Mucosa of rectum (tissue), 2 donors: ENCODE data around the gene SLC26A5.

Source experiments
- H3K27ac ChIP-seq, 2 donors: one replicate each; pipeline ENCODE4 v1.7.0; 2013; ENCODE audit warnings: inconsistent platforms in 2 of 2, low read depth in 2 of 2, low read length in 2 of 2
- H3K27me3 ChIP-seq, 2 donors: one replicate each; pipeline ENCODE4 v1.7.0; 2013; ENCODE audit warnings: low read length in 2 of 2; ENCODE audit not compliant: control insufficient read depth in 2 of 2, insufficient read depth in 2 of 2
- H3K36me3 ChIP-seq, 2 donors: one replicate each; pipeline ENCODE4 v1.7.0; 2013; ENCODE audit warnings: low read length in 2 of 2; ENCODE audit not compliant: control insufficient read depth in 2 of 2, insufficient read depth in 2 of 2
- H3K4me1 ChIP-seq, 2 donors: one replicate each; pipeline ENCODE4 v1.7.0; 2013; ENCODE audit warnings: low read length in 2 of 2, mild to moderate bottlenecking in 1 of 2; ENCODE audit not compliant: control insufficient read depth in 2 of 2, insufficient read depth in 2 of 2
- H3K4me3 ChIP-seq, 2 donors: one replicate each; pipeline ENCODE4 v1.7.0; 2013; ENCODE audit warnings: low read length in 2 of 2
- H3K9ac ChIP-seq, 2 donors: one replicate each; pipeline ENCODE4 v1.7.0; 2013; ENCODE audit warnings: low read length in 2 of 2, low read depth in 1 of 2, mild to moderate bottlenecking in 1 of 2
- H3K9me3 ChIP-seq, 2 donors: one replicate each; pipeline ENCODE4 v1.7.0; 2013; ENCODE audit warnings: low read length in 2 of 2; ENCODE audit not compliant: control insufficient read depth in 2 of 2
- donor health status: healthy.
- donor health status: Normal muscosa, but diverticular disease.

SLC26A5 gene

DNA sequence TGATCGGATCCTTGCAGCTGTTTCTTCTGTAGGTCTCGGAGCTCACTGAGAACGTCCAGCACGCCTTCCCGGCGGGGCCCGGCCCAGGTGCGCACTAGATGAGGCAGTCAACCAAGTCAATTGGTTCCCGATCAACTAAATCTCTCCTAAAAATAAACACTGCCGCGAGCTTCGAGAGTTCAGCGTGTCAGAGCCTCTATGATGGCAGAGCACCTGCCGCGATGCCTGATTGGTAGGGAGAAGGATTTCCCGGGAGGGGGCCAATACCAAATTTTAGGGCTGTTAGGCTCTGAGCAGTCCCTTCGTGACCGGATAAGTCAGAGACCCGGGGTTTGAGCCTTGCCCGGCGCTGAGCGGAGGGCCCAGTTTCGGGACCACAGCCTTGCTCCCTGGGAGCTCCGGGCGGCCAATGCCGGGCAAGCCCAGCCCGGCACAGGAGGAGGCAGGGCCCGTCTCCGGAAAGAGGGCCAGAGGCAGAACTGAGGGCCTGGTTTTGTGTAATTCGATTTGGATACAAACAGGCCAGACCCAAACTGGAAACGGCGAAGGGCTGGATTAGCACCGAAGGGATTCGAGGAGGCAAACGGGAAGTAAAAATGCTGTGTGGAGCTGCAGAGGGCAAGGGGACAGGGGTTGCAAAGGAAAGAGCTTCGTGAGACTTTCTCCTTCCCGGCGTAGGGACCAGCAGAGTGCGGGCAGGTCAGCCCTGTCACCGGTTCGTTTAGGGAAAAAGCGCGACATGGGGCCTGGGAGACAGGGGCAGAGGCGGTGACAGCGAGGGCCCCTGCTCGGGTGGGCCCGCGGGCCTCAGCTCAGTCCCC lies 569 bp downstream of the SLC26A5 start:
- Histone ChIP-seq H3K9me3 (no peaks in the 10 kb centered on the region), H3K4me1 (peaks cover 6 to 10% of the 10 kb centered on the region in 2 donors), H3K9ac (peak overlapping the region in 1 of 2 donors; percentile 23), H3K27ac (no peak overlapping the region), H3K27me3 (peaks cover 14 to 19% of the 10 kb centered on the region in 2 donors), H3K36me3 (no peaks in the 10 kb centered on the region), H3K4me3 (peak overlapping the region; percentile 67 to 73)

GRCh38 chr7:103439661-103440060 lies 6.3 kb downstream of the SLC26A5 start:
- Histone ChIP-seq H3K9ac (no peak overlapping the region), H3K4me1 (no peaks in the 10 kb centered on the region), H3K27ac (no peak overlapping the region), H3K9me3 (no peaks in the 10 kb centered on the region), H3K4me3 (no peak overlapping the region), H3K36me3 (no peaks in the 10 kb centered on the region), H3K27me3 (peaks cover 2 to 8% of the 10 kb centered on the region in 2 donors)

- Histone ChIP-seq H3K4me3 (no peak overlapping the region), H3K9me3 (no peaks in the 10 kb centered on the region)
Measured at GRCh38 chr7:103437623-103438022, 8.4 kb downstream of the SLC26A5 start.

GRCh38 chr7:103432712-103433111 lies 13.3 kb downstream of the SLC26A5 start:
- no peaks in the 10 kb centered on the region for H3K27me3 ChIP-seq
- no peaks in the 10 kb centered on the region for H3K4me1 ChIP-seq
- H3K9me3 ChIP-seq: no peaks in the 10 kb centered on the region
- no peak overlapping the region for H3K27ac ChIP-seq
- no peak overlapping the region for H3K4me3 ChIP-seq
- no peak overlapping the region for H3K9ac ChIP-seq
- no peaks in the 10 kb centered on the region for H3K36me3 ChIP-seq

More at GRCh38 chr7:103437623-103438022, 8.4 kb downstream of the SLC26A5 start:
- Histone ChIP-seq H3K4me1 (no peaks in the 10 kb centered on the region), H3K36me3 (no peaks in the 10 kb centered on the region), H3K27ac (no peak overlapping the region), H3K27me3 (no peaks in the 10 kb centered on the region), H3K9ac (no peak overlapping the region)

- Histone ChIP-seq H3K9me3 (no peaks in the 10 kb centered on the region), H3K27me3 (no peaks in the 10 kb centered on the region), H3K9ac (no peak overlapping the region), H3K4me3 (no peak overlapping the region), H3K36me3 (no peaks in the 10 kb centered on the region), H3K27ac (no peak overlapping the region), H3K4me1 (no peaks in the 10 kb centered on the region)
Measured at GRCh38 chr7:103425177-103425576, 20.8 kb downstream of the SLC26A5 start.

DNA sequence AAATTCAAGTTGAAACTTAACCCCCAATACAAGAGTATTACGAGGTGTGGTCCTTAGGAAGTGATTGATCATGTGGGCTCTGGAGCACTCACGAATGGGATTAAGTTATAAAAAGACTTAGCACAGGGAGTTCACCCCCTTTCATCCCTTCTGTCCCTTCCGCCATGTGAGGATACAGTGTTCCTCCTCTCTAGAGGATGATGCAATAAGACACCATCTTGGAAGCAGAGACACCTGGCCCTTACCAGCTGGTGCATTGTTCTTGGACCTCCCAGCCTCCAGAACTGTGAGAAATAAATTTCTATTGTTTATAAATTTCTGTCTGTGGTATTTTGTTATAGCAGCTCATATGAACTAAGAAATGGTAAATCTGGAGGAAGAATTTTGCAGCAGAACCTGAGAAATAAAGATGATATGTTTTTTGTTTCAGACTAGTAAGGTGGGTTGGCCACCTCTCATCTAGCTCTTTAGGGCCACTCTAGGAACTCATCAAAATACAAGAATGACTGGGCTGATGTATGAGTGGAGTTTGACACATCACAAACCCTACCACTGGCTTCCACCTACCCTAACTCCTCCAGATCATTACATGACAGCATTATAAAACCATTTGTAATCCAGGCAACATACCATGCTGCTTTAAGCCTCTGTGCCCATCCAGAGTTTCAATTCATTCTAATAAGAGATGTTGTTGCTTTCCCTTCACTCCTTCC lies 22.4 kb downstream of the SLC26A5 start:
- no peaks in the 10 kb centered on the region for H3K4me1 ChIP-seq
- no peak overlapping the region for H3K9ac ChIP-seq
- H3K36me3 ChIP-seq: no peaks in the 10 kb centered on the region
- no peak overlapping the region for H3K4me3 ChIP-seq
- no peak overlapping the region for H3K27ac ChIP-seq
- no peaks in the 10 kb centered on the region for H3K9me3 ChIP-seq
- H3K27me3 ChIP-seq: no peaks in the 10 kb centered on the region

DNA sequence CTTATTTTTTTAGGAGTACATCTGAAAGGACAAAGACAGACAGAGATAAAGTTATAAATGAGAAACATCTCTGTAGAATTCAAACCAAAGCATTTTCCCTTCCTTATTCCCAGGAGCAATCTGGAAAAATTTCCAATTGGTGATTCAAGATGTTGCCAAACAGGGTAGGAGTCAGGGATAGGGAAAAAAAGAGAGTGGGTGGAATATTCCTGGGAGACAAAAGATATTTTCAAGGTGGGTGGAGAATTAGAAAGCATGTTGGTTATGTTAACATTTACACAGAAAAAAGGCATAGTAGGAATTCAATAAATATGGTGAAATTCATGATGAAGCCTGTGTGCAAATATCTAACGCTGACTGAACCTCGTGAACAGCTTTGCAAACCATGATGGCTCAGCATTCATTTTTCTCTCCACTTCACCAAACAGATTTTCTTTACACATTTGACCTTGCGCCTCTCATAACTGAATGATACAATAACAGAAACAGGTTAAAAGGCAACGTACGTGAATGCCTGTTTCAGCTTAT lies 25.1 kb downstream of the SLC26A5 start:
- Histone ChIP-seq H3K9me3 (no peaks in the 10 kb centered on the region), H3K4me3 (no peak overlapping the region), H3K9ac (no peak overlapping the region), H3K36me3 (no peaks in the 10 kb centered on the region), H3K4me1 (no peaks in the 10 kb centered on the region), H3K27ac (no peak overlapping the region), H3K27me3 (peaks cover 0 to 3% of the 10 kb centered on the region in 2 donors)

DNA sequence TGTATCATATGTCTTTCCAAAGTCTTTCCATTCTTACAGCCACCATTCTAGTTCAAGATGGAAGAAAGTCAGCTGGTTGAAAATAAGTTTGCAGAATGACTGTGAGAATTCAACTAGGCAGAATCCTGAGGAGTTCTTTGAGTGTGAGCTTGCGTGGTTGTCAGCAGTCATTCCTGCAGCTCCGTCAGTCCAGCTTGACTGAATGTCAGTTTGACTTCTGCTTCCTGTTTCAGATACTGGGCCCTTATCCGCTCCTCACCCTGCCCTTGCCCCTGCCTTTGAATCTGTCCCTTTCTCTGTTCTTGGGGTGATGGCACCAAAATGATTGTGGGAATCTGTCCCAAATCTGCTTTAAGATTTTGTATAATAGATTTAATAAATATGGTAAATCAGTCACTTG lies 27.8 kb downstream of the SLC26A5 start:
- Histone ChIP-seq H3K27ac (no peak overlapping the region), H3K36me3 (no peaks in the 10 kb centered on the region), H3K27me3 (peaks cover 0 to 3% of the 10 kb centered on the region in 2 donors), H3K9ac (no peak overlapping the region), H3K4me3 (no peak overlapping the region), H3K9me3 (no peaks in the 10 kb centered on the region), H3K4me1 (no peaks in the 10 kb centered on the region)

- Histone ChIP-seq H3K4me1 (no peaks in the 10 kb centered on the region), H3K9me3 (no peaks in the 10 kb centered on the region), H3K27me3 (peaks cover 0 to 3% of the 10 kb centered on the region in 2 donors), H3K27ac (no peak overlapping the region), H3K9ac (no peak overlapping the region), H3K4me3 (no peak overlapping the region), H3K36me3 (no peaks in the 10 kb centered on the region)
Measured at GRCh38 chr7:103413407-103413806, 32.6 kb downstream of the SLC26A5 start.

DNA sequence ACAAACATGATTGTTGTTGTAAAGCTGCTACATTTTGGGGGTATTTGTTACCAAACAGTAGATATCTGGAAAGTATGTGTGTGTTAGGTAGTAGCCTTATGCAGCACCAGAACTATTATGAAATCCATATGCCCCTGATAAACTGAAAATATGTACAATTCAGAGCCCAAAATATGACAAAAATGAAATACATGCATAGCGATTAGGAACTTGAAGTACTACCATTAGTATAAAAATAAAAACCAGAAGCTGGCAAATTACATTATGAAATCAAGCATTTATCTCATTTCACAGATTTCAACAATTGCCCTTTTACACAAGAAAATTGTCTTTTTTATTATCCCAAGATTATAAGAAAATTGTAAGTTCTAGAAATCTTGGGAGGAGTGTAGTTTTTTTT lies 33.9 kb downstream of the SLC26A5 start:
- no peaks in the 10 kb centered on the region for H3K36me3 ChIP-seq
- no peak overlapping the region for H3K9ac ChIP-seq
- H3K27me3 ChIP-seq: peaks cover 0 to 3% of the 10 kb centered on the region in 2 donors
- no peaks in the 10 kb centered on the region for H3K9me3 ChIP-seq
- H3K27ac ChIP-seq: no peak overlapping the region
- no peaks in the 10 kb centered on the region for H3K4me1 ChIP-seq
- no peak overlapping the region for H3K4me3 ChIP-seq
